Astrocyte (in vitro differentiated cells and primary cell): ENCODE results near the gene SPINT1. TPM values are rescaled to one million over a fixed set of nuclear protein-coding genes. Genes with fewer than 3 reads are reported as not detected.

Experiments used
- DNase-seq: peaks from one replicate; pipeline ENCODE4 v3.0.0-alpha.2; 2010; ENCODE audit warnings: low read depth
- FAIRE-seq: peaks from 2 replicates; lab custom pipeline; 2011; peaks lifted over from hg19 to GRCh38; lab: Jason Lieb, UNC
- H2AFZ ChIP-seq: 2 replicates; pipeline ENCODE4 v1.6.0; 2012; ENCODE audit warnings: low read depth, low read length, inconsistent platforms
- H3K27ac ChIP-seq: 2 replicates; pipeline ENCODE4 v1.5.1; 2011; ENCODE audit warnings: low read depth, low read length, inconsistent platforms
- H3K27me3 ChIP-seq: 2 replicates; pipeline ENCODE4 v1.6.0; 2011; ENCODE audit warnings: low read length, inconsistent platforms; ENCODE audit not compliant: insufficient read depth
- H3K36me3 ChIP-seq: 2 replicates; pipeline ENCODE4 v1.5.1; 2011; ENCODE audit warnings: low read length, inconsistent platforms; ENCODE audit not compliant: insufficient read depth
- H3K4me1 ChIP-seq: 2 replicates; pipeline ENCODE4 v1.5.1; 2011; ENCODE audit warnings: low read length, inconsistent platforms; ENCODE audit not compliant: insufficient read depth
- H3K4me2 ChIP-seq: 2 replicates; pipeline ENCODE4 v1.6.0; 2012; ENCODE audit warnings: low read length, inconsistent platforms
- H3K4me3 ChIP-seq: 2 replicates; pipeline ENCODE4 v1.5.1; 2011; ENCODE audit warnings: low read depth, mild to moderate bottlenecking, low read length, inconsistent platforms; ENCODE audit not compliant: insufficient read depth
- H3K79me2 ChIP-seq: 2 replicates; pipeline ENCODE4 v1.6.0; 2012; ENCODE audit warnings: mild to moderate bottlenecking, low read length, inconsistent platforms; ENCODE audit not compliant: insufficient read depth
- H3K9ac ChIP-seq: 2 replicates; pipeline ENCODE4 v1.6.0; 2012; ENCODE audit warnings: mild to moderate bottlenecking, low read length, inconsistent platforms
- H3K9me3 ChIP-seq: 2 replicates; pipeline ENCODE4 v1.5.1; 2012; ENCODE audit warnings: low read depth, mild to moderate bottlenecking, low read length, inconsistent platforms; ENCODE audit not compliant: insufficient read depth
- H4K20me1 ChIP-seq: 2 replicates; pipeline ENCODE4 v1.6.0; 2012; ENCODE audit warnings: low read length, inconsistent platforms; ENCODE audit not compliant: insufficient read depth
- H3K27ac Mint-ChIP-seq: one replicate; pipeline ENCODE4 v1.8.0; 2021; ENCODE audit warnings: mild to moderate bottlenecking, mixed read lengths; ENCODE audit not compliant: unreplicated experiment
- H3K27me3 Mint-ChIP-seq: one replicate; pipeline ENCODE4 v1.8.0; 2021; ENCODE audit warnings: low read depth, mixed read lengths; ENCODE audit not compliant: unreplicated experiment
- H3K36me3 Mint-ChIP-seq: one replicate; pipeline ENCODE4 v1.8.0; 2021; ENCODE audit warnings: low read depth, mixed read lengths; ENCODE audit not compliant: unreplicated experiment
- H3K4me1 Mint-ChIP-seq: one replicate; pipeline ENCODE4 v1.8.0; 2021; ENCODE audit warnings: low read depth, mixed read lengths; ENCODE audit not compliant: unreplicated experiment
- H3K4me3 Mint-ChIP-seq: one replicate; pipeline ENCODE4 v1.8.0; 2021; ENCODE audit warnings: mild to moderate bottlenecking, moderate library complexity, mixed read lengths; ENCODE audit not compliant: unreplicated experiment
- H3K9me3 Mint-ChIP-seq: one replicate; pipeline ENCODE4 v1.8.0; 2021; ENCODE audit warnings: mild to moderate bottlenecking, mixed read lengths; ENCODE audit not compliant: unreplicated experiment
- EZH2 ChIP-seq: IDR thresholded peaks from 2 replicates; pipeline ENCODE4 v1.6.1; 2012; ENCODE audit warnings: mild to moderate bottlenecking, low read length, inconsistent platforms; ENCODE audit not compliant: insufficient read depth
- total RNA-seq: library from RNA; stranded (reverse); gene quantifications from 2 replicates; pipeline ENCODE4 v1.2.1, GENCODE V29; 2021
- TF ChIP-seq, protein P1 (sequence below): IDR thresholded peaks from 2 replicates; pipeline ENCODE4 v1.5.1; 2011; ENCODE audit warnings: low read depth, mild to moderate bottlenecking, inconsistent platforms, low read length, moderate library complexity; ENCODE audit not compliant: insufficient read depth

The SPINT1 gene
- total RNA-seq, 1 donor from 2014 or later = 40.3 TPM

DNA sequence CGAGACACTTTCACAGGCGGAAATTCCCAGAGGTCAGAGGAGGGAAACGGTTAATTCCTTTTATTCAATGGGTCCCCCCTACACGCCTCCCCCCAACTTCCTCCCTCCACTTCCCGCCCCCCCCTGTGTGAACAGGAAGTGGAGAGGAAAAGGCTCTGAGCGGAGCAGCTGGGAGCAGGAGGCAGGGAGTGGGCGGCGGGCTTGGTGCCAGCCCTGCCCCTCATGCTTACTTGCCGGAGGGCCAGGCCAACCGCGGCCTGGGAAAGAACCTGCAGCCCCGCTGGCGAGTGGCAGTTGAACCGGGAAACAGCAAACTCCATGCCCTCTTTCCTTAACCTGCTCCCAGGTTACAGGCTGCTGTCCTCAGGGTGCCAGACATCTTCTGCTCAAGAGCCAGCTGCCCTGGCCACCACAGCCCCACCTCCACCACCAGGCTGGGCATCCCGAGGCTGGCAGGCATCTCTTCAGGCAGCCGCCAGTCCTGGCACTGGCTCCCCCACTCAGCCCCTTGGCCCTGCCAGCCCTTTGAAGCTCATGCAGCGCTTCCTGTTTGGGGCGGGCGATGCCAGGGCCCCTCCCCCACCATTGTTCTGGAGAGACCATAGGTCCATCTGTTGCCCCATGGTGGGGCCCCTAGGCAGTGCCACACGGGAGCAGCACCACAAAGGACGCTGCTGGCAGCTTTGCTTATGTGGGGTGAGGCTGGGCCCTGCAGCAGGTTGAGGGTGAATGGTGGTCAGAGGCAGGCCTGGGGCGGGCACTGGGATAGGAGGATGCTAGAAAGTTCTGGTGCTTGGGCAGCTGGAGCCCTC lies 63.3 kb downstream of the SPINT1 start:
- H3K9ac ChIP-seq = peak overlapping the region; percentile 73

More for the DNA sequence above, 63.3 kb downstream of the SPINT1 start:
- FAIRE-seq = no peak
- peaks cover 32% of the 10 kb centered on the region for H4K20me1 ChIP-seq
- no peaks in the 10 kb centered on the region for H3K27me3 ChIP-seq
- H3K27ac ChIP-seq = peak overlapping the region; percentile 68
- H3K4me2 ChIP-seq = peak overlapping the region; percentile 89
- peak; percentile 29 for DNase-seq
- peaks cover 9% of the 10 kb centered on the region for H3K36me3 ChIP-seq
- H3K4me1 Mint-ChIP-seq = no peaks in the 10 kb centered on the region
- no peaks in the 10 kb centered on the region for H3K9me3 ChIP-seq
- H3K36me3 Mint-ChIP-seq = peaks cover 14% of the 10 kb centered on the region
- TF ChIP-seq, protein P1, sequence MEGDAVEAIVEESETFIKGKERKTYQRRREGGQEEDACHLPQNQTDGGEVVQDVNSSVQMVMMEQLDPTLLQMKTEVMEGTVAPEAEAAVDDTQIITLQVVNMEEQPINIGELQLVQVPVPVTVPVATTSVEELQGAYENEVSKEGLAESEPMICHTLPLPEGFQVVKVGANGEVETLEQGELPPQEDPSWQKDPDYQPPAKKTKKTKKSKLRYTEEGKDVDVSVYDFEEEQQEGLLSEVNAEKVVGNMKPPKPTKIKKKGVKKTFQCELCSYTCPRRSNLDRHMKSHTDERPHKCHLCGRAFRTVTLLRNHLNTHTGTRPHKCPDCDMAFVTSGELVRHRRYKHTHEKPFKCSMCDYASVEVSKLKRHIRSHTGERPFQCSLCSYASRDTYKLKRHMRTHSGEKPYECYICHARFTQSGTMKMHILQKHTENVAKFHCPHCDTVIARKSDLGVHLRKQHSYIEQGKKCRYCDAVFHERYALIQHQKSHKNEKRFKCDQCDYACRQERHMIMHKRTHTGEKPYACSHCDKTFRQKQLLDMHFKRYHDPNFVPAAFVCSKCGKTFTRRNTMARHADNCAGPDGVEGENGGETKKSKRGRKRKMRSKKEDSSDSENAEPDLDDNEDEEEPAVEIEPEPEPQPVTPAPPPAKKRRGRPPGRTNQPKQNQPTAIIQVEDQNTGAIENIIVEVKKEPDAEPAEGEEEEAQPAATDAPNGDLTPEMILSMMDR = no peak
- no peak for TF ChIP-seq EZH2
- peaks cover 4% of the 10 kb centered on the region for H3K27me3 Mint-ChIP-seq
- peaks cover 21% of the 10 kb centered on the region for H3K4me1 ChIP-seq
- H3K4me3 ChIP-seq = no peak overlapping the region
- H3K9me3 Mint-ChIP-seq = no peaks in the 10 kb centered on the region
- H2AFZ ChIP-seq = no peak overlapping the region
- H3K79me2 ChIP-seq = peaks cover 5% of the 10 kb centered on the region
- H3K4me3 Mint-ChIP-seq = no peak overlapping the region
- H3K27ac Mint-ChIP-seq = no peak overlapping the region

Other genes starting within 250 kb of the SPINT1 start
- gene KNL1, start 249.8 kb upstream of the SPINT1 start, total RNA-seq = 2.0 and 3.3 TPM in 2 replicates
- gene RAD51, start 148.9 kb upstream of the SPINT1 start, total RNA-seq = 3.6 and 5.6 TPM in 2 replicates
- 32.0 and 32.6 TPM in 2 replicates for gene RMDN3, start 88.8 kb upstream of the SPINT1 start, total RNA-seq
- gene GCHFR, start 80.0 kb upstream of the SPINT1 start, total RNA-seq = 6.4 and 7.3 TPM in 2 replicates
- 0.19 TPM in 1 of 2 replicates, not detected in the other for gene C15orf62, start 74.1 kb upstream of the SPINT1 start, total RNA-seq
- 13.0 and 13.2 TPM in 2 replicates for gene ZFYVE19, start 37.0 kb upstream of the SPINT1 start, total RNA-seq
- 21.0 and 27.2 TPM in 2 replicates for gene DNAJC17, start 36.6 kb upstream of the SPINT1 start, total RNA-seq
- not detected in 2 replicates for gene PPP1R14D, start 15.3 kb upstream of the SPINT1 start, total RNA-seq
- gene RHOV, start 30.2 kb downstream of the SPINT1 start, total RNA-seq = 0.43 and 0.61 TPM in 2 replicates
- gene VPS18, start 50.4 kb downstream of the SPINT1 start, total RNA-seq = 35.8 and 37.6 TPM in 2 replicates
- 0.09 and 0.29 TPM in 2 replicates for gene DLL4, start 85.3 kb downstream of the SPINT1 start, total RNA-seq
- gene CHAC1, start 109.4 kb downstream of the SPINT1 start, total RNA-seq = 55.9 and 70.8 TPM in 2 replicates